GM23338 (cell line): ENCODE results near the gene ANKUB1.

ENCODE experiments used
- CREB1 ChIP-seq: fragments of 250-450 bp; sonication (Bioruptor Pico); IDR thresholded peaks from 2 replicates; pipeline ENCODE4 v1.5.0; 2020; ENCODE audit warnings: low read depth, mild to moderate bottlenecking, moderate library complexity
- EZH2 ChIP-seq: fragments of 200-600 bp; sonication (generic); IDR thresholded peaks from one replicate; pipeline ENCODE4 v1.8.0; 2017; ENCODE audit warnings: antibody characterized with exemption, mild to moderate bottlenecking, low read depth; ENCODE audit not compliant: unreplicated experiment
- EZH2phosphoT487 ChIP-seq: fragments of 200-600 bp; sonication (generic); IDR thresholded peaks from one replicate; pipeline ENCODE4 v1.8.1; 2018; ENCODE audit warnings: antibody characterized with exemption; ENCODE audit not compliant: unreplicated experiment
- POLR2AphosphoS5 ChIP-seq: IDR thresholded peaks from 2 replicates; pipeline ENCODE4 v1.6.1; 2016; ENCODE audit warnings: antibody characterized with exemption, low read depth
- REST ChIP-seq: IDR thresholded peaks from one replicate; pipeline ENCODE4 v1.6.1; 2018; ENCODE audit warnings: antibody characterized with exemption; ENCODE audit not compliant: unreplicated experiment
- STAT1 ChIP-seq: IDR thresholded peaks from one replicate; pipeline ENCODE4 v1.6.1; 2016; ENCODE audit warnings: antibody characterized with exemption; ENCODE audit not compliant: unreplicated experiment
- ZNF331 ChIP-seq: fragments of 250-450 bp; sonication (Bioruptor Pico); IDR thresholded peaks from 2 replicates; pipeline ENCODE4 v1.5.0; 2020; ENCODE audit warnings: low read depth, mild to moderate bottlenecking, moderate library complexity
- TF ChIP-seq, protein P1 (sequence below), 2 experiments: fragments of 200-600 bp in 1 of 2; sonication (generic) in 1 of 2; conservative IDR thresholded peaks; 2 replicates each; pipeline versions ENCODE4 v1.5.1 to v1.6.1; 2016 to 2017; ENCODE audit warnings: antibody characterized with exemption in 2 of 2, low read depth in 2 of 2, mild to moderate bottlenecking in 2 of 2, moderate library complexity in 1 of 2

- TF ChIP-seq EZH2 = no peak
- TF ChIP-seq, protein P1, sequence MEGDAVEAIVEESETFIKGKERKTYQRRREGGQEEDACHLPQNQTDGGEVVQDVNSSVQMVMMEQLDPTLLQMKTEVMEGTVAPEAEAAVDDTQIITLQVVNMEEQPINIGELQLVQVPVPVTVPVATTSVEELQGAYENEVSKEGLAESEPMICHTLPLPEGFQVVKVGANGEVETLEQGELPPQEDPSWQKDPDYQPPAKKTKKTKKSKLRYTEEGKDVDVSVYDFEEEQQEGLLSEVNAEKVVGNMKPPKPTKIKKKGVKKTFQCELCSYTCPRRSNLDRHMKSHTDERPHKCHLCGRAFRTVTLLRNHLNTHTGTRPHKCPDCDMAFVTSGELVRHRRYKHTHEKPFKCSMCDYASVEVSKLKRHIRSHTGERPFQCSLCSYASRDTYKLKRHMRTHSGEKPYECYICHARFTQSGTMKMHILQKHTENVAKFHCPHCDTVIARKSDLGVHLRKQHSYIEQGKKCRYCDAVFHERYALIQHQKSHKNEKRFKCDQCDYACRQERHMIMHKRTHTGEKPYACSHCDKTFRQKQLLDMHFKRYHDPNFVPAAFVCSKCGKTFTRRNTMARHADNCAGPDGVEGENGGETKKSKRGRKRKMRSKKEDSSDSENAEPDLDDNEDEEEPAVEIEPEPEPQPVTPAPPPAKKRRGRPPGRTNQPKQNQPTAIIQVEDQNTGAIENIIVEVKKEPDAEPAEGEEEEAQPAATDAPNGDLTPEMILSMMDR (conservative IDR thresholded peaks at IDR 0.05; ENCODE audit: low read depth in 2 of 2) = no peak
- TF ChIP-seq EZH2phosphoT487 = no peak
- TF ChIP-seq REST = no peak
- TF ChIP-seq ZNF331 = no peak
- no peak for TF ChIP-seq POLR2AphosphoS5
- TF ChIP-seq CREB1 (CRISPR knock-in tag) = no peak
- TF ChIP-seq STAT1 = no peak
Observed at GRCh38 chr3:149828390-149828789, 36.0 kb upstream of the ANKUB1 start.
